ENCODE data around the gene SDK1. TPM values are rescaled to one million over a fixed set of nuclear protein-coding genes. Genes with fewer than 3 reads are reported as not detected.
"Not testable (repeated sequence)": the region's sequence is repeated elsewhere in the genome, so short reads cannot be mapped to it uniquely, and the experiment has no call there.

SDK1 gene
- total and polyA plus RNA-seq, 8 donors: 1.6 to 11.2 (median 6.6) TPM

DNA sequence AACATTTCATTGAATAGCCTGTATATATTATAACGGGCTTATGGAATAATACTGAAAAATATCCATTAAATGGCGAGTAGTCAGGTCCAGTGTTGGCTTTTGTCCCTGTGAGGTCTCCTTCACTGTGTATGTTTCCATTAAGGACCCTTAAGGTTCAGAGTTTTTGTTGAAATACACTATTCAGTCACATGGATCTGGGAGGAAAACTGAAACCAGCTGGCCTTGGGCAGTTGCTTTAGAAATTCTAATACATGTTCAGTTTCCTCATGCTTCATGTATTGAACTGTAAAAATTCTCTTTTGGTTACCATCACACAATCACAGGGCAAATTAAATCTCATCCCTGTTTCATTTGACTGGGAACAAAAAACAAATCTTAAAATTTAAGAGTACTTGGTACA is 447.3 kb downstream of the SDK1 start:
- DNase-seq: no peak
- Histone ChIP-seq H3K4me3 (no peak overlapping the region), H3K27ac (no peak overlapping the region), H3K27me3 (no peaks in the 10 kb centered on the region), H3K4me1 (no peaks in the 10 kb centered on the region), H3K36me3 (no peaks in the 10 kb centered on the region), H3K9me3 (no peaks in the 10 kb centered on the region)
- 77 to 87% (median 85%) methylated on average over 2 of the region's 2 CpGs for WGBS, 5 donors
- TF ChIP-seq EP300 (IDR thresholded peaks at IDR 0.05) (no peak), POLR2A (IDR thresholded peaks at IDR 0.05) (no peak), POLR2AphosphoS5 (IDR thresholded peaks at IDR 0.05) (no peak)
- TF ChIP-seq, protein P1, sequence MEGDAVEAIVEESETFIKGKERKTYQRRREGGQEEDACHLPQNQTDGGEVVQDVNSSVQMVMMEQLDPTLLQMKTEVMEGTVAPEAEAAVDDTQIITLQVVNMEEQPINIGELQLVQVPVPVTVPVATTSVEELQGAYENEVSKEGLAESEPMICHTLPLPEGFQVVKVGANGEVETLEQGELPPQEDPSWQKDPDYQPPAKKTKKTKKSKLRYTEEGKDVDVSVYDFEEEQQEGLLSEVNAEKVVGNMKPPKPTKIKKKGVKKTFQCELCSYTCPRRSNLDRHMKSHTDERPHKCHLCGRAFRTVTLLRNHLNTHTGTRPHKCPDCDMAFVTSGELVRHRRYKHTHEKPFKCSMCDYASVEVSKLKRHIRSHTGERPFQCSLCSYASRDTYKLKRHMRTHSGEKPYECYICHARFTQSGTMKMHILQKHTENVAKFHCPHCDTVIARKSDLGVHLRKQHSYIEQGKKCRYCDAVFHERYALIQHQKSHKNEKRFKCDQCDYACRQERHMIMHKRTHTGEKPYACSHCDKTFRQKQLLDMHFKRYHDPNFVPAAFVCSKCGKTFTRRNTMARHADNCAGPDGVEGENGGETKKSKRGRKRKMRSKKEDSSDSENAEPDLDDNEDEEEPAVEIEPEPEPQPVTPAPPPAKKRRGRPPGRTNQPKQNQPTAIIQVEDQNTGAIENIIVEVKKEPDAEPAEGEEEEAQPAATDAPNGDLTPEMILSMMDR (IDR thresholded peaks at IDR 0.05): no peak
- intact Hi-C loops (cut with DNase I; ENCODE audit: low total_unique reads): no loop called here

DNA sequence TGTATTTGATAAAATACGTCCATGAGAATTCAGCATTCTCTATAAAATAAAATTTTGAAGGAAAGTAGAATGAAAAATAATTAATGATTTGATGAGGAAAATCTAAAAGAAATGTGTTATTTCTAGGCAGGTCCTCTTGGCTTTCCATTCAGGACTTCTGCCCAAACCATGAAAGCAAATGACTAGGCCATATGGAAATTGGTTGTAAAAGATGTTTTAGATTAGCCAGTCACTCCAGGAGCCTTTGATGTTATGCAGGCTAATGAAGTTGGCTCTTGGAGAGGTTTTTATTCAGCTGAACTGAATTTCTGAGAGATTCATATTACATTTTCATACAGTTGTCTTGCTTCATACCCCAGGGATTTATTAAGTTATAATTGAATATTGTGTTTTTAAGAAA is 452.8 kb downstream of the SDK1 start:
- no peak for DNase-seq
- intact Hi-C loops (cut with DNase I; ENCODE audit: low total_unique reads): no loop called here
- no peak overlapping the region for H3K27ac ChIP-seq
- H3K4me3 ChIP-seq: no peak overlapping the region
- 93 to 100% (median 97%) methylated on average over 1 of the region's 1 CpG for WGBS, 5 donors
- no peaks in the 10 kb centered on the region for H3K9me3 ChIP-seq
- TF ChIP-seq POLR2A (IDR thresholded peaks at IDR 0.05) (no peak), POLR2AphosphoS5 (IDR thresholded peaks at IDR 0.05) (no peak), EP300 (IDR thresholded peaks at IDR 0.05) (no peak)
- TF ChIP-seq, protein P1 (IDR thresholded peaks at IDR 0.05): no peak
- no peaks in the 10 kb centered on the region for H3K27me3 ChIP-seq
- no peaks in the 10 kb centered on the region for H3K36me3 ChIP-seq
- H3K4me1 ChIP-seq: peaks cover 0 to 8% (median 2%) of the 10 kb centered on the region in 4 donors

- no peak overlapping the region for H3K4me3 ChIP-seq
- intact Hi-C loops (cut with DNase I; ENCODE audit: low total_unique reads): no loop called here
- H3K36me3 ChIP-seq: no peaks in the 10 kb centered on the region
- TF ChIP-seq POLR2AphosphoS5 (IDR thresholded peaks at IDR 0.05) (peak in 1 of 3 donors; percentile 17), POLR2A (IDR thresholded peaks at IDR 0.05) (no peak), EP300 (IDR thresholded peaks at IDR 0.05) (no peak)
- TF ChIP-seq, protein P1 (IDR thresholded peaks at IDR 0.05): no peak
- H3K27ac ChIP-seq: peak overlapping the region in 3 of 5 donors; percentile 29 to 41 (median 30)
- no peaks in the 10 kb centered on the region for H3K9me3 ChIP-seq
- DNase-seq: peak; percentile 51 to 82
- peaks cover 0 to 8% (median 2%) of the 10 kb centered on the region in 4 donors for H3K4me1 ChIP-seq
- H3K27me3 ChIP-seq: no peaks in the 10 kb centered on the region
- 20 to 42% (median 30%) methylated on average over 15 of the region's 15 CpGs for WGBS, 5 donors
These were observed 453.7 kb downstream of the SDK1 start for GRCh38 chr7:3754493-3755341.

DNA sequence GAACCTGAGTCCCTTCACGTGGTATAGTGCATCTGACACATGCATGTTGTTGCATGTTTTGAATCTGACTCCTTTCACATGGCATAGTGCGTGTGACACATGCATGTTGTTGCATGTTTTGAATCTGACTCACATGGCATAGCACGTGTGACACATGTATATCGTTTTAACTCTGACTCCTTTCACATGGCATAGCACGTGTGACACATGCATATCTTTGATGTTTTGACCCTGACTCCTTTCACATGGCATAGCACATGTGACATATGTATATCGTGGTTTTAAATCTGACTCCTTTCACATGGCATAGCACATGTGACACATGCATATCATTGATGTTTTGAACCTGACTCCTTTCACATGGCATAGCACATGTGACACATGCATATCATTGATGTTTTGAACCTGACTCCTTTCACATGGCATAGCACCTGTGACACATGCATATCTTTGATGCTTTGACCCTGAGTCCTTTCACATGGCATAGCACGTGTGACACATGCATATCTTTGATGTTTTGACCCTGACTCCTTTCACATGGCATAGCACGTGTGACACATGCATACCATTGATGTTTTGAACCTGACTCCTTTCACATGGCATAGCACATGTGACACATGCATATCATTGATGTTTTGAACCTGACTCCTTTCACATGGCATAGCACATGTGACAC is 454.9 kb downstream of the SDK1 start:
- DNase-seq; H3K4me3 ChIP-seq; H3K27ac ChIP-seq; H3K27me3 ChIP-seq; H3K9me3 ChIP-seq; H3K36me3 ChIP-seq; intact Hi-C loops (cut with DNase I; ENCODE audit: low total_unique reads); H3K4me1 ChIP-seq: not testable (repeated sequence)
- WGBS, 5 donors: 92 to 94% (median 93%) methylated on average over 8 of the region's 8 CpGs
